Measurements from ENCODE around the gene GMDS. TPM values are rescaled to one million over a fixed set of nuclear protein-coding genes. Genes with fewer than 3 reads are reported as not detected.

GMDS gene
- total RNA-seq, 1 donor from 2014 or later, result 44.5 TPM

GRCh38 chr6:1605893-1606779 is 639.3 kb downstream of the GMDS start:
- peaks cover 70% of the 10 kb centered on the region for H3K27me3 Mint-ChIP-seq (ENCODE audit: insufficient read depth)
- no peak for DNase-seq (ENCODE audit: low spot score)
- H3K4me1 Mint-ChIP-seq (ENCODE audit: low read depth), result peaks cover 17% of the 10 kb centered on the region
- H3K9me3 Mint-ChIP-seq, result no peaks in the 10 kb centered on the region
- H3K27ac Mint-ChIP-seq, result peak overlapping the region; percentile 47
- H3K36me3 Mint-ChIP-seq (ENCODE audit: low read depth), result peaks cover 2% of the 10 kb centered on the region
- no peak overlapping the region for H3K4me3 Mint-ChIP-seq
- intact Hi-C loops (cut with micrococcal nuclease), result loop anchor here (1.0 kb wide), 1 partner anchor 498 kb away; no protein-coding TSS in a partner anchor

- peaks cover 75% of the 10 kb centered on the region for H3K27me3 Mint-ChIP-seq (ENCODE audit: insufficient read depth)
- peaks cover 2% of the 10 kb centered on the region for H3K36me3 Mint-ChIP-seq (ENCODE audit: low read depth)
- peaks cover 13% of the 10 kb centered on the region for H3K4me1 Mint-ChIP-seq (ENCODE audit: low read depth)
- peak overlapping the region; percentile 30 for H3K4me3 Mint-ChIP-seq
- no peak overlapping the region for H3K27ac Mint-ChIP-seq
- intact Hi-C loops (cut with micrococcal nuclease), result no loop called here
- DNase-seq (ENCODE audit: low spot score), result no peak
- no peaks in the 10 kb centered on the region for H3K9me3 Mint-ChIP-seq
These were observed 640.2 kb downstream of the GMDS start for GRCh38 chr6:1605004-1605892.

- Mint-ChIP-seq H3K4me1 (ENCODE audit: low read depth) (peaks cover 13% of the 10 kb centered on the region), H3K4me3 (no peak overlapping the region), H3K9me3 (no peaks in the 10 kb centered on the region), H3K27ac (no peak overlapping the region), H3K36me3 (ENCODE audit: low read depth) (peaks cover 2% of the 10 kb centered on the region), H3K27me3 (ENCODE audit: insufficient read depth) (peaks cover 84% of the 10 kb centered on the region)
- intact Hi-C loops (cut with micrococcal nuclease), result loop anchor here (1.0 kb wide), 4 partner anchors 8 to 1030 kb away; no protein-coding TSS in a partner anchor
- peak; percentile 37 for DNase-seq (ENCODE audit: low spot score)
These were observed 641.0 kb downstream of the GMDS start for GRCh38 chr6:1604158-1605003.

GRCh38 chr6:1603708-1604107 is 641.7 kb downstream of the GMDS start:
- no peak overlapping the region for H3K4me3 Mint-ChIP-seq
- H3K9me3 Mint-ChIP-seq, result no peaks in the 10 kb centered on the region
- intact Hi-C loops (cut with micrococcal nuclease), result loop anchor here (1.0 kb wide), 4 partner anchors 9 to 1031 kb away; no protein-coding TSS in a partner anchor
- H3K4me1 Mint-ChIP-seq (ENCODE audit: low read depth), result peaks cover 13% of the 10 kb centered on the region
- peaks cover 2% of the 10 kb centered on the region for H3K36me3 Mint-ChIP-seq (ENCODE audit: low read depth)
- H3K27ac Mint-ChIP-seq, result no peak overlapping the region
- peaks cover 84% of the 10 kb centered on the region for H3K27me3 Mint-ChIP-seq (ENCODE audit: insufficient read depth)
- DNase-seq (ENCODE audit: low spot score), result no peak

GRCh38 chr6:1602049-1602713 is 643.2 kb downstream of the GMDS start:
- Mint-ChIP-seq H3K27me3 (ENCODE audit: insufficient read depth) (peaks cover 81% of the 10 kb centered on the region), H3K27ac (no peak overlapping the region), H3K4me1 (ENCODE audit: low read depth) (peaks cover 9% of the 10 kb centered on the region), H3K36me3 (ENCODE audit: low read depth) (no peaks in the 10 kb centered on the region), H3K9me3 (no peaks in the 10 kb centered on the region), H3K4me3 (no peak overlapping the region)
- intact Hi-C loops (cut with micrococcal nuclease), result no loop called here
- no peak for DNase-seq (ENCODE audit: low spot score)

GRCh38 chr6:1601158-1602048 is 644.0 kb downstream of the GMDS start:
- Mint-ChIP-seq H3K36me3 (ENCODE audit: low read depth) (no peaks in the 10 kb centered on the region), H3K9me3 (no peaks in the 10 kb centered on the region), H3K27ac (no peak overlapping the region), H3K27me3 (ENCODE audit: insufficient read depth) (peaks cover 78% of the 10 kb centered on the region), H3K4me1 (ENCODE audit: low read depth) (peaks cover 3% of the 10 kb centered on the region), H3K4me3 (no peak overlapping the region)
- DNase-seq (ENCODE audit: low spot score), result no peak
- intact Hi-C loops (cut with micrococcal nuclease), result no loop called here

- H3K9me3 Mint-ChIP-seq, result no peaks in the 10 kb centered on the region
- DNase-seq (ENCODE audit: low spot score), result no peak
- H3K27me3 Mint-ChIP-seq (ENCODE audit: insufficient read depth), result peaks cover 75% of the 10 kb centered on the region
- H3K4me3 Mint-ChIP-seq, result no peak overlapping the region
- no peaks in the 10 kb centered on the region for H3K36me3 Mint-ChIP-seq (ENCODE audit: low read depth)
- H3K27ac Mint-ChIP-seq, result no peak overlapping the region
- intact Hi-C loops (cut with micrococcal nuclease), result no loop called here
- H3K4me1 Mint-ChIP-seq (ENCODE audit: low read depth), result peaks cover 8% of the 10 kb centered on the region
These were observed 644.6 kb downstream of the GMDS start for GRCh38 chr6:1600764-1601157.

- Mint-ChIP-seq H3K4me3 (no peak overlapping the region), H3K36me3 (ENCODE audit: low read depth) (no peaks in the 10 kb centered on the region), H3K27ac (no peak overlapping the region), H3K9me3 (no peaks in the 10 kb centered on the region), H3K27me3 (ENCODE audit: insufficient read depth) (peaks cover 70% of the 10 kb centered on the region), H3K4me1 (ENCODE audit: low read depth) (peaks cover 4% of the 10 kb centered on the region)
- intact Hi-C loops (cut with micrococcal nuclease), result no loop called here
- DNase-seq (ENCODE audit: low spot score), result no peak
These were observed 645.2 kb downstream of the GMDS start for GRCh38 chr6:1600063-1600763.

- no peaks in the 10 kb centered on the region for H3K36me3 Mint-ChIP-seq (ENCODE audit: low read depth)
- intact Hi-C loops (cut with micrococcal nuclease), result no loop called here
- no peak overlapping the region for H3K4me3 Mint-ChIP-seq
- DNase-seq (ENCODE audit: low spot score), result no peak
- peaks cover 4% of the 10 kb centered on the region for H3K4me1 Mint-ChIP-seq (ENCODE audit: low read depth)
- peaks cover 70% of the 10 kb centered on the region for H3K27me3 Mint-ChIP-seq (ENCODE audit: insufficient read depth)
- H3K9me3 Mint-ChIP-seq, result no peaks in the 10 kb centered on the region
- no peak overlapping the region for H3K27ac Mint-ChIP-seq
These were observed 645.9 kb downstream of the GMDS start for GRCh38 chr6:1599469-1599868.

GRCh38 chr6:1598886-1599285 is 646.5 kb downstream of the GMDS start:
- peaks cover 4% of the 10 kb centered on the region for H3K4me1 Mint-ChIP-seq (ENCODE audit: low read depth)

GRCh38 chr6:1598433-1598832 is 647.0 kb downstream of the GMDS start:
- Mint-ChIP-seq H3K9me3 (no peaks in the 10 kb centered on the region), H3K27ac (no peak overlapping the region), H3K4me3 (no peak overlapping the region), H3K36me3 (ENCODE audit: low read depth) (no peaks in the 10 kb centered on the region), H3K27me3 (ENCODE audit: insufficient read depth) (peaks cover 64% of the 10 kb centered on the region), H3K4me1 (ENCODE audit: low read depth) (peaks cover 4% of the 10 kb centered on the region)
- intact Hi-C loops (cut with micrococcal nuclease), result no loop called here
- no peak for DNase-seq (ENCODE audit: low spot score)

More at GRCh38 chr6:1598886-1599285, 646.5 kb downstream of the GMDS start:
- H3K4me3 Mint-ChIP-seq, result no peak overlapping the region
- H3K27me3 Mint-ChIP-seq (ENCODE audit: insufficient read depth), result peaks cover 66% of the 10 kb centered on the region
- H3K36me3 Mint-ChIP-seq (ENCODE audit: low read depth), result no peaks in the 10 kb centered on the region
- no peak for DNase-seq (ENCODE audit: low spot score)
- no peak overlapping the region for H3K27ac Mint-ChIP-seq
- intact Hi-C loops (cut with micrococcal nuclease), result no loop called here
- H3K9me3 Mint-ChIP-seq, result no peaks in the 10 kb centered on the region

All from activated T-helper 1 cell treated with anti-CD3 and anti-CD28 coated beads, Interleukin-12 subunit alpha, Interleukin-12 subunit beta, Interleukin-2, Interleukin-4 antibody, amounts not matched to agents 30 ng/mL and 10 ng/mL and 1 ng/mL, durations not matched to agents 14 hours and 24 hours and 36 hours (primary cell).